Measurements from ENCODE around the gene BMPR1A. TPM values are rescaled to one million over a fixed set of nuclear protein-coding genes. Genes with fewer than 3 reads are reported as not detected.

The BMPR1A gene
- total RNA-seq, 4 donors from 2014 or later = 5.2 to 40.2 (median 26.0) TPM

DNA sequence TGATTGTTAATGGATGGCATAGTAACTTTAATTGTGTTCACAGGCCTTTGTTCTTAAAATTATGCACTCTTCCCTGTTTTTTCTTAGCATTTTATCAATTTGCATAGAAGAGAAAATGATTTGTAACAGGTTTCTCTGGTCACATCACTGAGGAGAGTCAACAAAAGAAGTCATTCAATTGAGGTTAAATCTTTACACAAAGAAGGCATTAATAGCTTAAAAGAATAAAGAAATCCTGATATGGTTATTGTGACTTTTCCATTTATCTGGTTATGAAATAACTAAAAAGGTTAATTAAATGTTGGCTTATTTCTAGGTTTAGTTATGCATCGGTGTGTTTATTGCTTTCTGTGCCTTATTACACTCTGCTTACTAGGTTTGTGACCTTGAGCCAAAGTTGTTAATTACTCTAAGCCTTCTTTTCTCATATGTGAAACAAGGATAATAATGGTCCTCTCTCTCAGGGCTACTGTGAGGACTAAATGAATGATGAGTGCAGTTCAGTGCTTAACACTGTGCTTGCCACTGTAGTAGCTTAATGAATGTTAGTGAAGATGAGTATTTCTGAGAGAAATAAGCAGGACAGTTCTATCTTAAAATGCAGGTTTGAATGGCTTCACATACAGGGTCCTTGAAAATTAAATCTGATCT, 12.1 kb downstream of the BMPR1A start:
- Histone ChIP-seq H3K4me3 (no peak overlapping the region), H3K9me3 (no peaks in the 10 kb centered on the region), H3K27me3 (no peaks in the 10 kb centered on the region), H3K27ac (no peak overlapping the region), H3K36me3 (no peaks in the 10 kb centered on the region), H3K4me1 (peaks cover 0 to 50% (median 7%) of the 10 kb centered on the region in 3 donors)
- intact Hi-C loops (cut with DNase I) = no loop called here
- TF ChIP-seq, protein P1, sequence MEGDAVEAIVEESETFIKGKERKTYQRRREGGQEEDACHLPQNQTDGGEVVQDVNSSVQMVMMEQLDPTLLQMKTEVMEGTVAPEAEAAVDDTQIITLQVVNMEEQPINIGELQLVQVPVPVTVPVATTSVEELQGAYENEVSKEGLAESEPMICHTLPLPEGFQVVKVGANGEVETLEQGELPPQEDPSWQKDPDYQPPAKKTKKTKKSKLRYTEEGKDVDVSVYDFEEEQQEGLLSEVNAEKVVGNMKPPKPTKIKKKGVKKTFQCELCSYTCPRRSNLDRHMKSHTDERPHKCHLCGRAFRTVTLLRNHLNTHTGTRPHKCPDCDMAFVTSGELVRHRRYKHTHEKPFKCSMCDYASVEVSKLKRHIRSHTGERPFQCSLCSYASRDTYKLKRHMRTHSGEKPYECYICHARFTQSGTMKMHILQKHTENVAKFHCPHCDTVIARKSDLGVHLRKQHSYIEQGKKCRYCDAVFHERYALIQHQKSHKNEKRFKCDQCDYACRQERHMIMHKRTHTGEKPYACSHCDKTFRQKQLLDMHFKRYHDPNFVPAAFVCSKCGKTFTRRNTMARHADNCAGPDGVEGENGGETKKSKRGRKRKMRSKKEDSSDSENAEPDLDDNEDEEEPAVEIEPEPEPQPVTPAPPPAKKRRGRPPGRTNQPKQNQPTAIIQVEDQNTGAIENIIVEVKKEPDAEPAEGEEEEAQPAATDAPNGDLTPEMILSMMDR (IDR thresholded peaks at IDR 0.05) = no peak
- TF ChIP-seq POLR2A (IDR thresholded peaks at IDR 0.05) = no peak
- no peak for DNase-seq
- WGBS, 2 donors = 50 to 72% methylated on average over 1 of the region's 1 CpG

GRCh38 chr10:86769991-86770390, 13.6 kb downstream of the BMPR1A start:
- no peaks in the 10 kb centered on the region for H3K36me3 ChIP-seq
- 85 to 86% methylated on average over 9 to 10 of the region's 10 CpGs for WGBS, 2 donors
- no peak for TF ChIP-seq POLR2A (IDR thresholded peaks at IDR 0.05)
- TF ChIP-seq, protein P1 (IDR thresholded peaks at IDR 0.05) = no peak
- no peaks in the 10 kb centered on the region for H3K9me3 ChIP-seq
- H3K27me3 ChIP-seq = no peaks in the 10 kb centered on the region
- H3K27ac ChIP-seq = no peak overlapping the region
- H3K4me1 ChIP-seq = peaks cover 0 to 58% (median 7%) of the 10 kb centered on the region in 3 donors
- no peak for DNase-seq
- H3K4me3 ChIP-seq = no peak overlapping the region
- intact Hi-C loops (cut with DNase I) = no loop called here

GRCh38 chr10:86770412-86770960, 14.1 kb downstream of the BMPR1A start:
- no peak for DNase-seq
- Histone ChIP-seq H3K4me1 (peaks cover 0 to 63% (median 7%) of the 10 kb centered on the region in 3 donors), H3K9me3 (no peaks in the 10 kb centered on the region), H3K36me3 (no peaks in the 10 kb centered on the region), H3K27me3 (no peaks in the 10 kb centered on the region), H3K4me3 (no peak overlapping the region), H3K27ac (no peak overlapping the region)
- intact Hi-C loops (cut with DNase I) = no loop called here
- TF ChIP-seq, protein P1 (IDR thresholded peaks at IDR 0.05) = no peak
- no peak for TF ChIP-seq POLR2A (IDR thresholded peaks at IDR 0.05)
- WGBS, 2 donors = 45 to 48% methylated on average over 2 of the region's 2 CpGs

DNA sequence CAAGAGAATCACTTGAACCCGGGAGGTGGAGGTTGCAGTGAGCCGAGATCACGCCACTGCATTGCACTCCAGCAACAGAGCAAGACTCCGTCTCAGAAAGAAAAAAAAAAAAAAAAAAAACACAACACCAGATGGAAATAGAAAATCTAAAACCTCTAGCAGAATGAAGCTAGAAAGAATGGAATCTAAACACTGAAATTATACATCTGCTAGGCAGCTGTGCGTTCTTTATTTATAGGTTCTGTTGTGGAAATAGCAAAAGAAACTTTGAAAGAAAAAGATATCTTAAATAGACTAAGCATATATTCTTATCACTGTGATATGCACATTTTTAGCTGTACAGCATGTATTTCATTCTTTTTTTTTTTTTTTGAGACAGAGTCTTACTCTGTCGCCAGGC, 17.1 kb downstream of the BMPR1A start:
- Histone ChIP-seq H3K9me3 (no peaks in the 10 kb centered on the region), H3K36me3 (no peaks in the 10 kb centered on the region), H3K27ac (no peak overlapping the region), H3K4me3 (no peak overlapping the region), H3K27me3 (no peaks in the 10 kb centered on the region), H3K4me1 (peaks cover 0 to 56% (median 7%) of the 10 kb centered on the region in 3 donors)
- TF ChIP-seq, protein P1 (IDR thresholded peaks at IDR 0.05) = no peak
- TF ChIP-seq POLR2A (IDR thresholded peaks at IDR 0.05) = no peak
- DNase-seq = no peak
- intact Hi-C loops (cut with DNase I) = no loop called here
- 76 to 79% methylated on average over 6 of the region's 6 CpGs for WGBS, 2 donors

DNA sequence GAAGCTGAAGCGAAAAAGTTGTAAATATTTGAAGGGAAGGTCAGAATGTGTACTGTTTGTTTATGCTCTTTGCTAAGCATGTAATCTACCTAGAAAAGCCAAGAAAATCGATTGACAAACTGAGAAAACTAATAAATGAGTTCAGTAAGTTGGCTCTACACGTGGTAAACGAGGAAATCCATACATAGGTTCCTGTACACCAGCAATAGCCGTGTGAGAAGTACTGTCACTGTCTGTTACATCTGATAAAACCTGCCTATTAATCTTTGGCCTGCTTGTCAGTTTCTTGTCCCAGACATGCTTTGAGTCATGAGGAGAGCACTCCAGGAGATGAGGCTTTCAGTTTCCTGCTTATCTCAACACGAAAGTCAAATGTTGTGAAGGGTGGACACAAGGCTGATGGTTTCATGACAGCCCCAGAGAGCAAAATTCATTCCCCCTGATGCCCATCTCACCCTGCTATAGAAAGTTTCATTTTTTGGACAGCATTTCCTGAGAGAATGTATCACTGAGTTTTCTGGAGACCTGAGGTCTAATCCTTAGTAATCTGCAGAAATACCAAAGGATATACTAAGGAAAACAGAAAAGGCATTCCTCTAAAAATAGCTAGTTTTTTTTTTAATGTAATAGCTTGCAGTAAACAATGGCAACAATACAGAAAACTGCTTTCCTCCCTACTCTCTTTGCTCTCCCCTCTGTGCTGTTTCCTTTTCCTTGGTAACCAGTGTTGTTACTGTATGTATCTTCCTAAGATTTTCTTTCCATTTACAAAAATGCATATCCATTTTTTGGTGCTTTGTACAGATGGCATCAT, 18.8 kb downstream of the BMPR1A start:
- TF ChIP-seq, protein P1 (IDR thresholded peaks at IDR 0.05) = no peak
- TF ChIP-seq POLR2A (IDR thresholded peaks at IDR 0.05) = no peak
- peaks cover 0 to 45% (median 2%) of the 10 kb centered on the region in 3 donors for H3K4me1 ChIP-seq
- intact Hi-C loops (cut with DNase I) = no loop called here
- 28 to 29% methylated on average over 6 of the region's 6 CpGs for WGBS, 2 donors
- H3K4me3 ChIP-seq = no peak overlapping the region
- no peaks in the 10 kb centered on the region for H3K36me3 ChIP-seq
- no peaks in the 10 kb centered on the region for H3K9me3 ChIP-seq
- no peak for DNase-seq
- H3K27me3 ChIP-seq = no peaks in the 10 kb centered on the region
- H3K27ac ChIP-seq = peak overlapping the region in 2 of 4 donors; percentile 2 to 13

All from esophagus squamous epithelium (tissue), 5 donors.